22Rv1 (cell line): ENCODE results near the gene CPHXL2.

Source experiments
- ZFX ChIP-seq: fragments of 450-650 bp; IDR thresholded peaks from 2 replicates; pipeline ENCODE4 v1.6.1; 2017; ENCODE audit warnings: antibody characterized with exemption, borderline replicate concordance
- TF ChIP-seq, protein P1 (sequence below): fragments of 450-650 bp; IDR thresholded peaks from 2 replicates; pipeline ENCODE4 v1.5.1; 2017; ENCODE audit warnings: mild to moderate bottlenecking

DNA sequence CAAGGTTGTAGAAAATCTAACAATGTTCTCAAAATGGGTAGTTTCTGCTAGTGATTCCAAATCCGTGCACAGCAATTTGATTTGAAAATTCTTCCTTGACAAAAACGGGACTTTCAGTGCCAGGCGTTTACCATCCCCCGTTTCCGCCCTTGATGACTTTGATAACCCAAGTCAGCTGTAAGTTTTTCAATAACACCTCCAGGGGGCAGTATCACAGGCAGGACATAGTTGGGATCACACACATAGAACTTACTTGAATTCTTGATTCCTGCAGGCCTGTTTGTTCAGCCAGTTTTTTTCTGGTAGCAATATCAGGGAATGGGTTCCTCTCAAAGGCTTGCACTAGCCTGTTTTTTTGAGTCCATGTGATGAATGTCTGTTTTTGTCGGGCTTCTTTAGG lies 18.9 kb upstream of the CPHXL2 start:
- TF ChIP-seq, protein P1, sequence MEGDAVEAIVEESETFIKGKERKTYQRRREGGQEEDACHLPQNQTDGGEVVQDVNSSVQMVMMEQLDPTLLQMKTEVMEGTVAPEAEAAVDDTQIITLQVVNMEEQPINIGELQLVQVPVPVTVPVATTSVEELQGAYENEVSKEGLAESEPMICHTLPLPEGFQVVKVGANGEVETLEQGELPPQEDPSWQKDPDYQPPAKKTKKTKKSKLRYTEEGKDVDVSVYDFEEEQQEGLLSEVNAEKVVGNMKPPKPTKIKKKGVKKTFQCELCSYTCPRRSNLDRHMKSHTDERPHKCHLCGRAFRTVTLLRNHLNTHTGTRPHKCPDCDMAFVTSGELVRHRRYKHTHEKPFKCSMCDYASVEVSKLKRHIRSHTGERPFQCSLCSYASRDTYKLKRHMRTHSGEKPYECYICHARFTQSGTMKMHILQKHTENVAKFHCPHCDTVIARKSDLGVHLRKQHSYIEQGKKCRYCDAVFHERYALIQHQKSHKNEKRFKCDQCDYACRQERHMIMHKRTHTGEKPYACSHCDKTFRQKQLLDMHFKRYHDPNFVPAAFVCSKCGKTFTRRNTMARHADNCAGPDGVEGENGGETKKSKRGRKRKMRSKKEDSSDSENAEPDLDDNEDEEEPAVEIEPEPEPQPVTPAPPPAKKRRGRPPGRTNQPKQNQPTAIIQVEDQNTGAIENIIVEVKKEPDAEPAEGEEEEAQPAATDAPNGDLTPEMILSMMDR, result peak; percentile 54
- no peak for TF ChIP-seq ZFX
